A549 (cell line): ENCODE results near the gene HOXA7.

Experiments
- MAFK ChIP-seq: fragments of 450-650 bp; IDR thresholded peaks from 2 replicates; pipeline ENCODE4 v1.6.1; 2014; ENCODE audit not compliant: partially characterized antibody
- ZC3H11A ChIP-seq: fragments of 450-650 bp; IDR thresholded peaks from 2 replicates; pipeline ENCODE4 v1.6.1; 2014; ENCODE audit warnings: antibody characterized with exemption, mild to moderate bottlenecking
- TF ChIP-seq, protein P1 (sequence below): fragments of >200 bp; sonication (Bioruptor Twin); formaldehyde crosslinking; IDR thresholded peaks from 3 replicates; pipeline ENCODE4 v1.5.1; 2016
- TF ChIP-seq, protein P2 (sequence below): fragments of 200-600 bp; sonication (generic); IDR thresholded peaks from 2 replicates; pipeline ENCODE4 v1.6.1; 2016; ENCODE audit warnings: antibody characterized with exemption, mild to moderate bottlenecking, moderate library complexity
- TF ChIP-seq, protein P3 (sequence below): IDR thresholded peaks from 2 replicates; pipeline ENCODE4 v1.6.1; 2012

DNA sequence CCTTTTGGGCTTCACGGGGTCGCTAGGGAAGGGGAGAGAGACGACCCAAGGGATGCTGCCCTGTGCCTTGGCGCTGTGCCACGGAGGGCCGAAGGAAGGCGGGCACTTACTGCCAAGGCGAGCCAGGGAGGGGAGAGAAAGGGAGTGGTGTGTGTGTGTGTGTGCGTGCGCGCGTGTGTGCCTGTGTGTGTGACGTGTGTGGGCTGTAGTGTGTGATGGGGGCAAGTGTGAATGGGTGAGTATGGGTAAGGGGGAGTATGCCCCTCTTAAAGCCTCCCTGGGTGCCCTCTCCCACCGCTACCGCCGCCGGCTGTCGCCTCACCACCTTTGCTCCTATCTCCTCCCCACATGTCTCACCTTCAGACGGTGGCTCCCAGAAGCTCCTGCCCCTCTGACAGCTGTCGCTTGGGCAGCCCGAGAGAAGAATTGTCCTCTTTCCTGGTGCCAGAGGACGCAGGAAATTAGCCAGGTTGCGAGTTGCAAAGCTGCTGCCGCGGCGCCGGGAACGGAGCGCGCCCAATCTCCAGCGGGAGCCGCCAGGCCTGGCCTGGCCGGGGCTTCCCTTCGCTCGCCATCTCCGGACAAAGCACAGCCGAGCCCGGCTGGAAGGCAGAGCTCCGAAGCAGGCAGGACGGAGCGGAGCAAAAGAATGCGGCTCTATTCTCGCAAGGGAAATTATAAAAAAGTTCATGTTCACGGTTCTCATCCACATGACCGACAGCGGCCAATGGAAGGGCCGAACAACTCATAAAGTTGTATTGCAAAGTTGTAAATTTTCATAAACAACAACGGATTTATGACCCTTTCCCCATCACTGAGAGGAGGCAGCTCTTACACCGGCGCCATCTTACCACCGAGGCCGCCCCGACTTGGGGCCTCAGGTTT lies 4.3 kb downstream of the HOXA7 start, which contains the start of gene HOXA3:
- TF ChIP-seq, protein P1, sequence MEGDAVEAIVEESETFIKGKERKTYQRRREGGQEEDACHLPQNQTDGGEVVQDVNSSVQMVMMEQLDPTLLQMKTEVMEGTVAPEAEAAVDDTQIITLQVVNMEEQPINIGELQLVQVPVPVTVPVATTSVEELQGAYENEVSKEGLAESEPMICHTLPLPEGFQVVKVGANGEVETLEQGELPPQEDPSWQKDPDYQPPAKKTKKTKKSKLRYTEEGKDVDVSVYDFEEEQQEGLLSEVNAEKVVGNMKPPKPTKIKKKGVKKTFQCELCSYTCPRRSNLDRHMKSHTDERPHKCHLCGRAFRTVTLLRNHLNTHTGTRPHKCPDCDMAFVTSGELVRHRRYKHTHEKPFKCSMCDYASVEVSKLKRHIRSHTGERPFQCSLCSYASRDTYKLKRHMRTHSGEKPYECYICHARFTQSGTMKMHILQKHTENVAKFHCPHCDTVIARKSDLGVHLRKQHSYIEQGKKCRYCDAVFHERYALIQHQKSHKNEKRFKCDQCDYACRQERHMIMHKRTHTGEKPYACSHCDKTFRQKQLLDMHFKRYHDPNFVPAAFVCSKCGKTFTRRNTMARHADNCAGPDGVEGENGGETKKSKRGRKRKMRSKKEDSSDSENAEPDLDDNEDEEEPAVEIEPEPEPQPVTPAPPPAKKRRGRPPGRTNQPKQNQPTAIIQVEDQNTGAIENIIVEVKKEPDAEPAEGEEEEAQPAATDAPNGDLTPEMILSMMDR: no peak
- TF ChIP-seq, protein P2, sequence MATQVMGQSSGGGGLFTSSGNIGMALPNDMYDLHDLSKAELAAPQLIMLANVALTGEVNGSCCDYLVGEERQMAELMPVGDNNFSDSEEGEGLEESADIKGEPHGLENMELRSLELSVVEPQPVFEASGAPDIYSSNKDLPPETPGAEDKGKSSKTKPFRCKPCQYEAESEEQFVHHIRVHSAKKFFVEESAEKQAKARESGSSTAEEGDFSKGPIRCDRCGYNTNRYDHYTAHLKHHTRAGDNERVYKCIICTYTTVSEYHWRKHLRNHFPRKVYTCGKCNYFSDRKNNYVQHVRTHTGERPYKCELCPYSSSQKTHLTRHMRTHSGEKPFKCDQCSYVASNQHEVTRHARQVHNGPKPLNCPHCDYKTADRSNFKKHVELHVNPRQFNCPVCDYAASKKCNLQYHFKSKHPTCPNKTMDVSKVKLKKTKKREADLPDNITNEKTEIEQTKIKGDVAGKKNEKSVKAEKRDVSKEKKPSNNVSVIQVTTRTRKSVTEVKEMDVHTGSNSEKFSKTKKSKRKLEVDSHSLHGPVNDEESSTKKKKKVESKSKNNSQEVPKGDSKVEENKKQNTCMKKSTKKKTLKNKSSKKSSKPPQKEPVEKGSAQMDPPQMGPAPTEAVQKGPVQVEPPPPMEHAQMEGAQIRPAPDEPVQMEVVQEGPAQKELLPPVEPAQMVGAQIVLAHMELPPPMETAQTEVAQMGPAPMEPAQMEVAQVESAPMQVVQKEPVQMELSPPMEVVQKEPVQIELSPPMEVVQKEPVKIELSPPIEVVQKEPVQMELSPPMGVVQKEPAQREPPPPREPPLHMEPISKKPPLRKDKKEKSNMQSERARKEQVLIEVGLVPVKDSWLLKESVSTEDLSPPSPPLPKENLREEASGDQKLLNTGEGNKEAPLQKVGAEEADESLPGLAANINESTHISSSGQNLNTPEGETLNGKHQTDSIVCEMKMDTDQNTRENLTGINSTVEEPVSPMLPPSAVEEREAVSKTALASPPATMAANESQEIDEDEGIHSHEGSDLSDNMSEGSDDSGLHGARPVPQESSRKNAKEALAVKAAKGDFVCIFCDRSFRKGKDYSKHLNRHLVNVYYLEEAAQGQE: no peak
- TF ChIP-seq MAFK (no peak), ZC3H11A (no peak)
- TF ChIP-seq, protein P3, sequence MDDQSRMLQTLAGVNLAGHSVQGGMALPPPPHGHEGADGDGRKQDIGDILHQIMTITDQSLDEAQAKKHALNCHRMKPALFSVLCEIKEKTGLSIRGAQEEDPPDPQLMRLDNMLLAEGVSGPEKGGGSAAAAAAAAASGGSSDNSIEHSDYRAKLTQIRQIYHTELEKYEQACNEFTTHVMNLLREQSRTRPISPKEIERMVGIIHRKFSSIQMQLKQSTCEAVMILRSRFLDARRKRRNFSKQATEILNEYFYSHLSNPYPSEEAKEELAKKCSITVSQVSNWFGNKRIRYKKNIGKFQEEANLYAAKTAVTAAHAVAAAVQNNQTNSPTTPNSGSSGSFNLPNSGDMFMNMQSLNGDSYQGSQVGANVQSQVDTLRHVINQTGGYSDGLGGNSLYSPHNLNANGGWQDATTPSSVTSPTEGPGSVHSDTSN: no peak
